Measurements from ENCODE around the gene SAA2.
A peak's percentile ranks its signal among the peaks of the same experiment; 100 is the strongest.
"Not testable (repeated sequence)": the region's sequence is repeated elsewhere in the genome, so short reads cannot be mapped to it uniquely, and the experiment has no call there.

Gene SAA2

DNA sequence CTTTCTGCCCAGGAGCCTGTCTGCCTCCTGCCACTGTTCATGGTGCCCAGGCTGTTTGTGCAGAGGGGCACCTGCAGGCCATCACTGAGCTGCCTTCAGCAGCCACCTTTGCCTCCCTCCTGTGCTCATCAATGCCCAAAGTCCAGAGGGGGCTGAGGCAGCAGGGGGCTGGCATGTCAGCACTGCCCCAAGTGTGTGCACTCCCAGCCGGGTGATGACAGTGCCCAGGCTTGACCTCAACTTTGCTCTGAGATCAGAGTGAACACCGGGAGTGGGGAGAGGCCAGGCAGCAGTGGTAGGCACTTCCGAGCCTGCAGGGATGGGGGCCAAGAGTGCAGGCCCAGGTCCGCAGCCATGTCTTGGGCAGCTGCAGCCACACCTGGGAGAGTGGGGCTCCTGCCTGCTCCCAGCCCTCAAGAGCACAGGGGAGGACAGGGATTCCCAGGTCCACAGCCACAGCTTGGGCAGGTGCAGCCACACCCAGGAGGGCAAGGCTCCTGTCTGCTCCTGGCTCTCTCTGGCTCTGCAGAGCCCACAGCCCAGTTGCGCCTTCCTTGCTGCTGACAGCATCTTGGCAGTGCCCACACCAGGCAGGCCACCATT lies 27.1 kb downstream of the SAA2 start:
- in situ Hi-C loops (cut with HindIII; ENCODE audit: low pct_ligation_motif_present, low pct_unique_long_range_greater_than_20kb, low sequenced_read_pairs) = no loop called here
- no peak for DNase-seq

DNA sequence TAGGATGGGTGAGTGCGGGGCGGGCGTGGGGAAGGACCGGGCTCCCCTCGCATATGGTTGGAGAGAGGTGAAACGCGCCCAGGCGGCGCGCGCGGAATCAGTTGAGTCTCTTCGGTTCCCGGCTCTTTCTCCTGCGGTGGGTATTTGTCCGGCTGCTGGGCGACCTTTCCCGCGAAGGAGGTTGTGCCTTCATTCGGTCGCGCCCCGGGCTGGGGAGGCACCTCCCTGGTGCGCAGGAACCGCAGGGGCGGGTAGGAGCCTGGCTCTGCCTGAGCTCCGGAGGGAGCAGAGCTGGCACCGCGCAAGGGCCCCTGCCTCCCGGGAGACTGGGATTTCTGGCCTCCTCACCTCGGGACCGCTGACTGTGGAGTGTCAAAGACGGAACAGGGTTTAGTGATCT lies 39.4 kb downstream of the SAA2 start:
- no peak for DNase-seq
- in situ Hi-C loops (cut with HindIII; ENCODE audit: low pct_ligation_motif_present, low pct_unique_long_range_greater_than_20kb, low sequenced_read_pairs) = no loop called here

DNA sequence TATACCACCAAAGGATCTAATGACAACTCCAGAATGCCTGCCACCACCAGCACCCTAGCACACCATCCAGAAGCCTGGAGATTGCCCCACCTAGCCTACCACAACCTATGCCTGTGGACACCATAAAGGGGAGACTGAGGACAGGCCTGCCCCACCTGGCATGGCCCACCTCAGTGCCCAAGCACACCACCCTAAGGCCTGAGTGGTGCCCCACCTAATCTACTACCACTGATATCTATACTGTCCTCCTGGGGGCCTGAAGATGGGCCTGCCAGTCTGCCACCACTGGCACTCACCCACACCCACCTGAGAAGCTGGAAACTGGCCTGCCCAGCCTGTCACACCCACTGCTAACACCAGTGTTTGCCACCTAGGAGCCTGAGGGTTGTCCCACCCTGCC lies 43.7 kb downstream of the SAA2 start:
- in situ Hi-C loops (cut with HindIII; ENCODE audit: low pct_ligation_motif_present, low pct_unique_long_range_greater_than_20kb, low sequenced_read_pairs) = no loop called here

DNA sequence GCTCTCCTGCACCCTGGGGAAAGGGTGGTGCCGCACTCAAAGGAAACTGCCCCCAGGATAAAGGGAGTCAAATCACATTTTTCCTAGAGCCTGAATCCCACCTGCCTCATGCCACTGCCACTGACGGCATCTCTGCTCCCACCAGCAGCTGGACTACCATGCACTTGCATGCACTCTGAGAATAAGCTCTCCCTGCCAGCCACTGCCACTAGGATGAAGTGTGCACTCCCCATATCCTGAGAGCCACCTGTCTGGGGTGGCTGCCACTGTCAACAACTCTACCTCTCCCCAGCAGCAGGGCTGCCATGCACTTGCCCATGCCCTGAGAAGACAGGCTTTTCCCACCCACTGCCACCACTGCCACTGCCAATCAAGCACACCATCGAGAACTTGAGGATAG lies 44.2 kb downstream of the SAA2 start:
- no peak for DNase-seq
- in situ Hi-C loops (cut with HindIII; ENCODE audit: low pct_ligation_motif_present, low pct_unique_long_range_greater_than_20kb, low sequenced_read_pairs) = no loop called here

More for the DNA sequence above, 43.7 kb downstream of the SAA2 start:
- no peak for DNase-seq

GRCh38 chr11:18203723-18204122 lies 44.7 kb downstream of the SAA2 start:
- in situ Hi-C loops (cut with HindIII; ENCODE audit: low pct_ligation_motif_present, low pct_unique_long_range_greater_than_20kb, low sequenced_read_pairs) = no loop called here
- peak; percentile 8 for DNase-seq

GRCh38 chr11:18197738-18198137 lies 50.7 kb downstream of the SAA2 start:
- DNase-seq; in situ Hi-C loops (cut with HindIII; ENCODE audit: low pct_ligation_motif_present, low pct_unique_long_range_greater_than_20kb, low sequenced_read_pairs): not testable (repeated sequence)

DNA sequence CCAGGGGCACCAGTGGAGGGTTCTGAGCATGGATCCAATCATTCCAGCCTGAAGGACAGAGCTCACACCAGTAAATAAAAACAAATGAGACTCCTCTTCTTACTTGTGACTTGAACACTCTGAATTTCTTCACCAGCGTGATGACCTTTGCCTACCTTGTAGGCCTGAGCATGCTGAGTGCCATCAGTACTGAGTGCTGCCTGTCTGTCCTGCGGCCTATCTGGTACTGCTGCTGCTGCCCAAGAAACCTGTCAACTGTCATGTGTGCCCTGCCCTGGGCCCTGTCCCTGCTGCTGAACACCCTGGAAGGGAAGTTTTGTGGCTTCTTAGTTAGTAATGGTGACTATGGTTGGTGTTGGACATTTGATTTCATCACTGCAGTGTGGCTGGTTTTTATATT lies 51.9 kb downstream of the SAA2 start:
- in situ Hi-C loops (cut with HindIII; ENCODE audit: low pct_ligation_motif_present, low pct_unique_long_range_greater_than_20kb, low sequenced_read_pairs) = no loop called here

More for the DNA sequence above, 51.9 kb downstream of the SAA2 start:
- DNase-seq = no peak

Measured in ACHN (cell line).